Activated CD8-positive, alpha-beta T cell treated with anti-CD3 and anti-CD28 coated beads, Interleukin-2, amount 10 ng/mL, durations not matched to agents 7 days and 5 days (primary cell): ENCODE results near the gene RASGRP2. TPM values are rescaled to one million over a fixed set of nuclear protein-coding genes. Genes with fewer than 3 reads are reported as not detected.

Experiments
- ATAC-seq: fragments of 150-1000 bp; cut with Tn5 transposase; one replicate; pipeline ENCODE4 v1.10.0; 2021; ENCODE audit warnings: moderate library complexity
- CTCF ChIA-PET: fragments of 350-600 bp; sonication (Branson Sonifier 250); formaldehyde crosslinking; loops from one replicate; lab custom pipeline; 2021; ENCODE audit warnings: antibody characterized with exemption; lab: Charles Lee
- POLR2A ChIA-PET: fragments of 350-600 bp; sonication (Branson Sonifier 250); formaldehyde crosslinking; loops from one replicate; lab custom pipeline; 2021; ENCODE audit warnings: antibody characterized with exemption; lab: Charles Lee
- DNase-seq: peaks from one replicate; pipeline ENCODE4 v3.0.0-alpha.2; 2020
- H3K27ac Mint-ChIP-seq: one replicate; pipeline ENCODE4 v1.8.0; 2021; ENCODE audit warnings: mild to moderate bottlenecking, mixed read lengths
- H3K27me3 Mint-ChIP-seq: one replicate; pipeline ENCODE4 v1.8.0; 2021; ENCODE audit warnings: low read depth, mixed read lengths
- H3K36me3 Mint-ChIP-seq: one replicate; pipeline ENCODE4 v1.8.0; 2021; ENCODE audit warnings: low read depth, mixed read lengths
- H3K4me1 Mint-ChIP-seq: one replicate; pipeline ENCODE4 v1.8.0; 2021; ENCODE audit warnings: low read depth, mixed read lengths
- H3K4me3 Mint-ChIP-seq: one replicate; pipeline ENCODE4 v1.8.0; 2021; ENCODE audit warnings: mild to moderate bottlenecking, mixed read lengths
- H3K9me3 Mint-ChIP-seq: one replicate; pipeline ENCODE4 v1.8.0; 2022; ENCODE audit warnings: mixed read lengths; ENCODE audit not compliant: insufficient read depth
- total RNA-seq, 2 experiments: library from RNA; stranded (reverse); gene quantifications; one replicate each; pipeline ENCODE4 v1.2.3, GENCODE V29; 2021

RASGRP2 gene
- total RNA-seq, 2 experiments from 2014 or later: 101 to 115 TPM

DNA sequence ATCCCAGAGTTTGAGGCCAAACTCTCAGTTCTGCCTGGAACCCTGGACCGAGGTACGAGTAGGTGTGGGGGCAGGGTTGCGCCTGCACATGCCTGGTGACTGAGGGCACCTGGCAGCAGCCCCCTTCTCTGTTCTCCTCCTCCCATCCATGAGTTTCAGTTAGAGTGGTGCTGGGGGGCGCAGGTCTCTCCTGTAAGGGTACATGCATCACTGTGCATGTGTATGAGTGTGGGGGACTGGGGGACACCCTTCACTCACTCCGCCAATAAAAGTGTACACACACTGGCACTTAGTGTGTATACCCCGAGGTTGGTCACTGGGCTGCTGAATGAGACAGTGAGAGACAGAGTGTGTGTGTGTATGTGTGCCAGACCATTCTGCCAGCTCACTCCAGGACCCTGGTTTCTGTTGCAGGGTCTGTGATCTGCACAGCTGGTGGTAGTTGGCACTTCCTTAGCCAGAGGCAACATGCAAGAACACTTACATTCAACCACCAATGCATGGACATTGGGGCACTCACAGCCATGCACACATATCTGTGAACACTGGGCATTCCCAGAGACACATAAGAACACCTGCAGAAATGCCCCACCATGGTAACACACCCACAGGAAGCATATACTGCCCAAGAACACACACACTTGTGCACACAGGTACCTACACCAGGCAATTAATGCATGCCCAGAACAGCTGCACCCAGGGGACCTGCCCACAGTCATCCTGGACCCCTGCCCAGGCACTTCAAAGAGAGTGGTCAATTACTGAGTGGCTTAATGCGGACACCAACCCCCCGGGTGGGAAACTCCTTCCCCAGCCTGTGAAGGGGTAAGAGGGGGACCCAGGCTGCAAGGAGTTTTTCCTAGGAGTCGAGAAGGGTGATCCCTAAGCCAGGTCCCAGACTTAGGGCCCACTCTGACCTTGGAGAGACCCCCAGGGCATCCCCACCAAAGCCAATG, 19.8 kb downstream of the RASGRP2 start:
- ATAC-seq (no peak), DNase-seq (no peak)
- POLR2A ChIA-PET: no interaction called here
- Mint-ChIP-seq H3K4me1 (peaks cover 19% of the 10 kb centered on the region), H3K9me3 (no peaks in the 10 kb centered on the region), H3K27me3 (peaks cover 25% of the 10 kb centered on the region), H3K27ac (peak overlapping the region; percentile 57), H3K36me3 (peaks cover 17% of the 10 kb centered on the region), H3K4me3 (peak overlapping the region; percentile 43)
- CTCF ChIA-PET: interaction anchor here (1.7 kb wide), 1 partner anchor 19 kb away, joined by 5 read pairs; no protein-coding TSS in a partner anchor

- Mint-ChIP-seq H3K4me1 (peaks cover 17% of the 10 kb centered on the region), H3K4me3 (peak within 1 kb of the TSS; percentile 61), H3K36me3 (peaks cover 11% of the 10 kb centered on the region), H3K9me3 (no peaks in the 10 kb centered on the region), H3K27ac (peak within 1 kb of the TSS; percentile 57), H3K27me3 (peaks cover 27% of the 10 kb centered on the region)
- peak; percentile 99 for ATAC-seq
- POLR2A ChIA-PET: no interaction called here
- peak; percentile 89 for DNase-seq
- CTCF ChIA-PET: interaction anchor here (1.4 to 1.7 kb wide), 2 partner anchors 19 to 35 kb away, joined by 5 read pairs; no protein-coding TSS in a partner anchor
Observed at GRCh38 chr11:64723117-64723906, 20.6 kb downstream of the RASGRP2 start, which contains the start of gene NRXN2. TSS of gene NRXN2 (minus strand) at chr11:64723197. CDS start at chr11:64713699, 9,498 bp downstream.

DNA sequence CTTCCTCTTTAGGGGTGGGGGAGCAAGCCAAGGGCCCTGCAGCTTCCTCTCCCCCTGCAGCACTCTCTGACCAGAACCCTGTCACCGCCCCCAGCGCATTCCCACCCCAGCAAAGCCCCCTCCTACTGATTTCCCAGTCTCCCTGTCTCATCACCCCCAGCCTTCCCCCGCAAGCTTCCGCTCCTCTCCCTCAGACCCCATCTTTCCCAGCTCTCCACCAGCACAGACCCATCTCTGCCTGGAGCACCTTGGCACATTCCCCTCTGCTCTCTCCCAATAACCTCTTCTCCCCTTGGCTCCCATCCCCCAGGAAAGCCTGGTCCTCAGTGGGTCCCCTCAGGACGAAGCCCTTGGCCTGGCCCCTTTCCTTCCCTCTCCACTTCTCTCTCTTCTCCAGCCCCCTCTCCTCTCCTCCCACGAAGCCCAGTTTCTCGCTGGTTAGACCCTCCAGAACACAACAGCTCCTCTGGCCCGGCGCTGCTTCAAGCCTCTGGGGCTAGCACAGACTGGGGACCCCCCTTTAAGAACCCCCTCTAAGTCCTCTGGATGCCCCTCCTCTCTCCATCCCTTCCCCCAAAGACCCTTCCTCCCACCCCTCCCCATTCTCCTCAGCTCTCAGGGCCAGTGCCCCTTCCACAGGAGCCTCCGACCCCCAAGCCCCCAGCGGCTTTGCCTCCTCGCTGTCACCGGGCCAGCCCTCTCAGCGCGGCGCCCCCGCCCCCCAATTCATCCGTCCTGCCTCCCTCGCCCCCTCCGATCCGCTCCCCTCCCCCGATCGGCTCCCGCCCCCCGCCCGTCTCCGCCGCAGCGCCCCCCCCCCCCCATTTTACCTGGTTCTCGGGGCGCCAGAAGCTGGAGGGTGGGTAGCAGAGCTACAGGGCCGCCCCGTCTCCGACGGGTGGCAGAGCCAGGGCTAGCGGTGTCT, 21.5 kb downstream of the RASGRP2 start:
- peaks cover 17% of the 10 kb centered on the region for H3K4me1 Mint-ChIP-seq
- H3K27me3 Mint-ChIP-seq: peaks cover 34% of the 10 kb centered on the region
- ChIA-PET CTCF (interaction anchor here (1.1 to 1.4 kb wide), 2 partner anchors 20 to 34 kb away, joined by 4 to 5 read pairs; no protein-coding TSS in a partner anchor), POLR2A (no interaction called here)
- DNase-seq: no peak
- H3K27ac Mint-ChIP-seq: no peak overlapping the region
- H3K4me3 Mint-ChIP-seq: peak overlapping the region; percentile 32
- no peak for ATAC-seq
- H3K9me3 Mint-ChIP-seq: no peaks in the 10 kb centered on the region
- H3K36me3 Mint-ChIP-seq: peaks cover 5% of the 10 kb centered on the region

DNA sequence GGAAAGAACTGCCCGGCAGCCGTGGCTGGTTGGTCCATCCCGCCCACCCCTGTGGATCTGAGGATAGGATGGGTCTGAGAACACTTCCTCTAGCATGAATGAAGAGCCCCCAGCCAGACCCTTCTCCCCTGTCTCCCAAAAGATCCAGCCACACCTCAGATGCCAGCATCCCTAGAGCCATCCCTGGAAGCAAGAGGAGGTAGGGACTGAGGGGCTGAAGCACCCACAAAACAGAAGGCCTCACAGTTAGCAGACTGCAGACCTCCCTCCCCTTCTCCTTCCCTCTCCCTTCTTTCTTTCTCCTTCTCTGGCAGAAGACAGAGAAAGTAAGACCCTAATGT, 22.6 kb downstream of the RASGRP2 start:
- ATAC-seq (no peak), DNase-seq (no peak)
- ChIA-PET POLR2A (no interaction called here), CTCF (interaction anchor here (1.1 kb wide), 1 partner anchor 21 kb away, joined by 4 read pairs; no protein-coding TSS in a partner anchor)
- no peaks in the 10 kb centered on the region for H3K9me3 Mint-ChIP-seq
- no peak overlapping the region for H3K4me3 Mint-ChIP-seq
- H3K36me3 Mint-ChIP-seq: no peaks in the 10 kb centered on the region
- H3K4me1 Mint-ChIP-seq: peaks cover 17% of the 10 kb centered on the region
- no peak overlapping the region for H3K27ac Mint-ChIP-seq
- peaks cover 42% of the 10 kb centered on the region for H3K27me3 Mint-ChIP-seq

- POLR2A ChIA-PET: no interaction called here
- peaks cover 47% of the 10 kb centered on the region for H3K27me3 Mint-ChIP-seq
- no peaks in the 10 kb centered on the region for H3K36me3 Mint-ChIP-seq
- H3K9me3 Mint-ChIP-seq: no peaks in the 10 kb centered on the region
- DNase-seq (no peak), ATAC-seq (no peak)
- CTCF ChIA-PET: no interaction called here
- no peak overlapping the region for H3K27ac Mint-ChIP-seq
- H3K4me3 Mint-ChIP-seq: no peak overlapping the region
- H3K4me1 Mint-ChIP-seq: peaks cover 17% of the 10 kb centered on the region
Observed at GRCh38 chr11:64720640-64721358, 23.1 kb downstream of the RASGRP2 start.

GRCh38 chr11:64720167-64720566, 23.8 kb downstream of the RASGRP2 start:
- Mint-ChIP-seq H3K4me1 (peaks cover 15% of the 10 kb centered on the region), H3K36me3 (no peaks in the 10 kb centered on the region), H3K4me3 (no peak overlapping the region), H3K27ac (no peak overlapping the region), H3K27me3 (peaks cover 53% of the 10 kb centered on the region), H3K9me3 (no peaks in the 10 kb centered on the region)
- DNase-seq: no peak
- ChIA-PET CTCF (interaction anchor here (2.3 kb wide), 1 partner anchor 23 kb away, joined by 11 read pairs; the partner anchor contains the start of gene RASGRP2), POLR2A (no interaction called here)
- ATAC-seq: no peak

DNA sequence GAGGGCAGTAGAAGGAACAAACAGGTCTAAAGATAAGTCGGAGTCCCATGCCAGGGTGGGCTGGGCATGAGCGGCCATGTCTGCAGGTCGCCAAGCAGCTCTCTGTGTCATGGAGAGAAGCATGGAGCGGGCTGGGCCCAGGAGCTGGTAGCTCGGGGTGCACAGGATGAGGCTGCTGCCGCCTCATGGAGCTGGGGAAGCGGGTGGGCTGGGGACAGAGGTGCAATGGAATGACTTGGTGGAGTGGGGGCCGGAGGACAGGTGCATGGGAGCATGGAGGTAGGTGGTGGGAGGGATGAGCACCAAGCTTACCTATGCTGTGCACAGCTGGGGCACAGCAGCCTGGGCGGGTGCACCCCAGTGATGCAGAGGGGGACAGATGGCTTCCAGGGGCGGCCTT, 24.5 kb downstream of the RASGRP2 start:
- ATAC-seq (no peak), DNase-seq (no peak)
- Mint-ChIP-seq H3K4me1 (peaks cover 9% of the 10 kb centered on the region), H3K27ac (no peak overlapping the region), H3K4me3 (no peak overlapping the region), H3K36me3 (no peaks in the 10 kb centered on the region), H3K9me3 (no peaks in the 10 kb centered on the region), H3K27me3 (peaks cover 61% of the 10 kb centered on the region)
- POLR2A ChIA-PET: no interaction called here
- CTCF ChIA-PET: interaction anchor here (0.9 to 2.3 kb wide), 5 partner anchors 9 to 293 kb away, joined by 3 to 11 read pairs (median 6); partner anchors contain the start of gene RASGRP2

DNA sequence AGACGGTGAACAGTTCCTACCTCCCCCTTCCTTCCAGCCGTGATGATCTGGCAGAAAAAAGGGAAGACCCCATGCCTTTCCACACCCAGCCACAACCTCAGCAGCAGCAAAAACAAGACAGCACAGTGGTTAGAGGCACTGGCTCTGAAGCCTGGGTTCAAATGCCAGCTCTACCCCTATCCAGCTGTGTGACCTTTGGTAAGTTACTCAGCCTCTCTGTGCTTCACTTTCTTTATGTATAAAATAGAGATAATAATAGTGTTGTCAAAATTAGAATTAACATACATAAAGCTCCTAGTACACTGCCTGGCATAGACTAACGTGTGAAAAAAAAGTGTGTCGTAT, 25.2 kb downstream of the RASGRP2 start:
- H3K36me3 Mint-ChIP-seq: no peaks in the 10 kb centered on the region
- H3K9me3 Mint-ChIP-seq: no peaks in the 10 kb centered on the region
- CTCF ChIA-PET: interaction anchor here (0.9 to 2.3 kb wide), 5 partner anchors 8 to 294 kb away, joined by 3 to 11 read pairs (median 6); partner anchors contain the start of gene RASGRP2
- H3K4me1 Mint-ChIP-seq: peaks cover 3% of the 10 kb centered on the region
- H3K27me3 Mint-ChIP-seq: peaks cover 67% of the 10 kb centered on the region
- DNase-seq: no peak
- POLR2A ChIA-PET: no interaction called here
- ATAC-seq: no peak
- no peak overlapping the region for H3K27ac Mint-ChIP-seq
- H3K4me3 Mint-ChIP-seq: no peak overlapping the region

DNA sequence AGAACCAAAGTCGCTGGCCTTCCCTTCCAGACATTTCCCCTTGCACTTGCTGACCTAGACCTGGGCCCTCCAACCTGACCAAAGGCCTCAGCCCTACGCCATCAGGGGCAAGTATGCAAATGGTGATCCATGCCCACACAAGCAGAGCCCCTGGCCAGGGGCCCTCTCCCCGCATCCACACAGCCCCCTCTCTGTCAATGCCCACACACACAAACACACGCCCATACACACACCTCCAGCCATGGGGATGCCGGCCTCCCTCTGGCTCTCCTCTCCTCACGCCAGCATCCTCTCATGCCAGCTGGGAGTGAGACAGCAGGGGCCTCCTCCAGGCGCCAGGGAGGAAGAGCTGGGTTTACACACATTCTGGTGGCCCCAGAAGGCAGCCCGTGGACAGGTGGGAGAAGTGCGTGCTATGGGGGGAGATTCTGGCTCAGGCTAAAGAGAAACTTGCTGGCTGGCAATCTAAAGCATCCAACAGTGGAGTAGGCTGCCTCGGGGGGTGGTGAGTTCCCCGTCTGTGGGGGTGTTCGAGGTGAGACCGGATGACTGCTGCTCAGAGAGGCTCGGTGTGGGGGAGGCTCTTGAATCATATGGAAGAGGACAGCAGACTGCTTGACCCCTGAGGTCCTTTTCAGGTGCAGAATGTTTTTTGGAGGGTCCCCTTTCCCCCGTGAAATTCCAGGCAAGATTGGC, 25.7 kb downstream of the RASGRP2 start:
- no peaks in the 10 kb centered on the region for H3K36me3 Mint-ChIP-seq
- no peaks in the 10 kb centered on the region for H3K9me3 Mint-ChIP-seq
- ChIA-PET POLR2A (interaction anchor here (0.6 kb wide), 1 partner anchor 40 kb away, joined by 3 read pairs; no protein-coding TSS in a partner anchor), CTCF (interaction anchor here (0.9 to 2.3 kb wide), 5 partner anchors 8 to 295 kb away, joined by 3 to 11 read pairs (median 6); partner anchors contain the start of gene RASGRP2)
- H3K4me1 Mint-ChIP-seq: no peaks in the 10 kb centered on the region
- H3K4me3 Mint-ChIP-seq: no peak overlapping the region
- H3K27me3 Mint-ChIP-seq: peaks cover 67% of the 10 kb centered on the region
- DNase-seq: no peak
- no peak overlapping the region for H3K27ac Mint-ChIP-seq
- no peak for ATAC-seq

GRCh38 chr11:64717268-64717578, 26.7 kb downstream of the RASGRP2 start:
- ChIA-PET POLR2A (no interaction called here), CTCF (no interaction called here)
- peaks cover 2% of the 10 kb centered on the region for H3K4me1 Mint-ChIP-seq
- H3K27ac Mint-ChIP-seq: no peak overlapping the region
- peaks cover 67% of the 10 kb centered on the region for H3K27me3 Mint-ChIP-seq
- no peak overlapping the region for H3K4me3 Mint-ChIP-seq
- DNase-seq (no peak), ATAC-seq (no peak)
- no peaks in the 10 kb centered on the region for H3K9me3 Mint-ChIP-seq
- no peaks in the 10 kb centered on the region for H3K36me3 Mint-ChIP-seq
